ENCODE measurements around the gene MTM1.

Gene MTM1

GRCh38 chrX:150551963-150552362 lies 16.5 kb upstream of the MTM1 start:
- DNase-seq: no peak

GRCh38 chrX:150558424-150558823 lies 10.0 kb upstream of the MTM1 start:
- DNase-seq: no peak

GRCh38 chrX:150564838-150565237 lies 3.6 kb upstream of the MTM1 start:
- DNase-seq: no peak

- no peak for DNase-seq
These were observed 2.9 kb upstream of the MTM1 start for GRCh38 chrX:150565551-150565950.

GRCh38 chrX:150566734-150567182 lies 1.7 kb upstream of the MTM1 start:
- no peak for DNase-seq

- DNase-seq: no peak
These were observed 639 bp upstream of the MTM1 start for GRCh38 chrX:150567645-150568319.

GRCh38 chrX:150569155-150569477 lies 695 bp downstream of the MTM1 start:
- peak; percentile 34 to 49 for DNase-seq

GRCh38 chrX:150570512-150570911 lies 2.1 kb downstream of the MTM1 start:
- no peak for DNase-seq

- DNase-seq: no peak
These were observed 3.8 kb downstream of the MTM1 start for GRCh38 chrX:150572206-150572605.

- DNase-seq: no peak
These were observed 4.7 kb downstream of the MTM1 start for GRCh38 chrX:150573106-150573505.

GRCh38 chrX:150573702-150574101 lies 5.3 kb downstream of the MTM1 start:
- DNase-seq: peak; percentile 43 to 44

- peak in 1 of 2 donors; percentile 26 for DNase-seq
These were observed 6.4 kb downstream of the MTM1 start for GRCh38 chrX:150574559-150575418.

GRCh38 chrX:150575419-150575814 lies 7.0 kb downstream of the MTM1 start:
- peak; percentile 55 to 68 for DNase-seq

- no peak for DNase-seq
These were observed 8.8 kb downstream of the MTM1 start for GRCh38 chrX:150577174-150577573.

- no peak for DNase-seq
These were observed 12.8 kb downstream of the MTM1 start for GRCh38 chrX:150581093-150581775.

GRCh38 chrX:150582338-150582948 lies 14.0 kb downstream of the MTM1 start:
- DNase-seq: no peak

- DNase-seq: peak; percentile 51 to 62
These were observed 19.4 kb downstream of the MTM1 start for GRCh38 chrX:150587585-150588503.

- DNase-seq: no peak
These were observed 26.2 kb downstream of the MTM1 start for GRCh38 chrX:150594584-150594983.

- DNase-seq: no peak
These were observed 30.8 kb downstream of the MTM1 start for GRCh38 chrX:150599226-150599625.

- DNase-seq: no peak
These were observed 33.9 kb downstream of the MTM1 start for GRCh38 chrX:150602296-150602695.

GRCh38 chrX:150602743-150603142 lies 34.3 kb downstream of the MTM1 start:
- DNase-seq: no peak

- no peak for DNase-seq
These were observed 37.2 kb downstream of the MTM1 start for GRCh38 chrX:150605603-150606002.

Data from stimulated activated CD4-positive, alpha-beta T cell treated with anti-CD3 and anti-CD28 coated beads, Interleukin-2, amount 100 ng/mL, for 24 hours (primary cell).